GM12878 (cell line): ENCODE data around the gene SPDL1. TPM values are rescaled to one million over a fixed set of nuclear protein-coding genes. Genes with fewer than 3 reads are reported as not detected.

ENCODE experiments used
- ATAC-seq: fragments of 200-7000 bp; cut with Tn5 transposase; 3 replicates; pipeline ENCODE4 v1.9.1; 2020; ENCODE audit warnings: mild to moderate bottlenecking, moderate library complexity
- BruUV-seq: library from RNA; stranded (reverse); fragments of 400-500 nt; replicated peaks from 2 replicates; lab custom pipeline; 2021; lab: Mats Ljungman, UMichigan
- CTCF ChIA-PET: fragments of 300-600 bp; sonication (Branson Sonifier 250); formaldehyde crosslinking; extraction: SDS; loops from one replicate; lab custom pipeline; 2021; ENCODE audit warnings: inconsistent platforms; lab: Yijun Ruan, JAX
- POLR2A ChIA-PET: fragments of 350-600 bp; formaldehyde crosslinking; extraction: SDS; loops from one replicate; lab custom pipeline; 2021; ENCODE audit warnings: inconsistent platforms; lab: Charles Lee
- RAD21 ChIA-PET: fragments of 300-600 bp; sonication (Branson Sonifier 250); formaldehyde crosslinking; loops from one replicate; lab custom pipeline; 2023; ENCODE audit warnings: antibody characterized with exemption; ENCODE audit not compliant: unreplicated experiment; lab: Charles Lee
- SMC1A ChIA-PET: fragments of 300-600 bp; sonication (Branson Sonifier 250); formaldehyde crosslinking; loops from one replicate; lab custom pipeline; 2023; ENCODE audit not compliant: unreplicated experiment, uncharacterized antibody; lab: Charles Lee
- DNase-seq: peaks from one replicate; pipeline ENCODE4 v3.0.0-alpha.2; 2011; ENCODE audit warnings: low read depth, low spot score
- FAIRE-seq: peaks from 3 replicates; lab custom pipeline; 2011; peaks lifted over from hg19 to GRCh38; lab: Jason Lieb, UNC
- H2AFZ ChIP-seq: 2 replicates; pipeline ENCODE4 v1.6.0; 2011; ENCODE audit warnings: low read depth, low read length, control low read depth; ENCODE audit not compliant: control insufficient read depth
- H3K27ac ChIP-seq: 2 replicates; pipeline ENCODE4 v1.5.1; 2011; ENCODE audit warnings: control low read depth; ENCODE audit not compliant: control insufficient read depth, insufficient read depth
- H3K27me3 ChIP-seq, 2 experiments: replicated peaks in 1 of 2; 2 replicates each; pipeline versions ENCODE4 v1.6.0 to v1.6.1; 2011; ENCODE audit warnings: low read length in 1 of 2; ENCODE audit not compliant: control insufficient read depth in 2 of 2, insufficient read depth in 2 of 2
- H3K36me3 ChIP-seq, 2 experiments: 2 replicates each; pipeline ENCODE4 v1.5.1; 2011; ENCODE audit warnings: low read length in 1 of 2; ENCODE audit not compliant: control insufficient read depth in 2 of 2, insufficient read depth in 2 of 2
- H3K4me1 ChIP-seq: 2 replicates; pipeline ENCODE4 v1.6.1; 2011; ENCODE audit warnings: mild to moderate bottlenecking, low read length, moderate library complexity, mixed read lengths; ENCODE audit not compliant: control insufficient read depth, insufficient read depth
- H3K4me2 ChIP-seq: 2 replicates; pipeline ENCODE4 v1.6.0; 2011; ENCODE audit warnings: control low read depth; ENCODE audit not compliant: control insufficient read depth, insufficient read depth
- H3K4me3 ChIP-seq: fragments of 200-600 bp; sonication (generic); 2 replicates; pipeline ENCODE4 v1.5.1; 2016
- H3K79me2 ChIP-seq: 2 replicates; pipeline ENCODE4 v1.6.0; 2011; ENCODE audit warnings: low read length; ENCODE audit not compliant: control insufficient read depth, insufficient read depth
- H3K9ac ChIP-seq: 2 replicates; pipeline ENCODE4 v1.8.0; 2011; ENCODE audit warnings: low read length, control low read depth, mixed read lengths; ENCODE audit not compliant: control insufficient read depth, insufficient read depth
- H3K9me3 ChIP-seq: replicated peaks from 3 replicates; pipeline ENCODE4 v1.5.1; 2011; ENCODE audit warnings: mild to moderate bottlenecking, low read length; ENCODE audit not compliant: control insufficient read depth, insufficient read depth
- H4K20me1 ChIP-seq: 2 replicates; pipeline ENCODE4 v1.6.0; 2011; ENCODE audit not compliant: control insufficient read depth, insufficient read depth
- ASH2L ChIP-seq: fragments of 300-600, 200-600 bp; sonication (generic); IDR thresholded peaks from 2 replicates; pipeline ENCODE4 v1.6.1; 2017; ENCODE audit warnings: low read depth, mild to moderate bottlenecking, borderline replicate concordance
- BHLHE40 ChIP-seq, 2 experiments: fragments of 450-650 bp in 1 of 2; IDR thresholded peaks; 2 replicates each; pipeline ENCODE4 v1.6.1; 2011 to 2017; ENCODE audit warnings: low read depth in 2 of 2, borderline replicate concordance in 1 of 2, improper control_type of control experiment in 1 of 2, low read length in 1 of 2, mild to moderate bottlenecking in 1 of 2
- CEBPB ChIP-seq, 2 experiments: fragments of 150-350 bp in 1 of 2; IDR thresholded peaks; 2 replicates each; pipeline ENCODE4 v1.6.1; 2012 to 2014; ENCODE audit warnings: low read depth in 2 of 2, low read length in 2 of 2, borderline replicate concordance in 1 of 2, inconsistent platforms in 1 of 2
- CHD1 ChIP-seq: IDR thresholded peaks from 2 replicates; pipeline ENCODE4 v1.6.1; 2012; ENCODE audit warnings: low read depth, low read length, improper control_type of control experiment
- ELK1 ChIP-seq: IDR thresholded peaks from 2 replicates; pipeline ENCODE4 v1.6.1; 2012; ENCODE audit warnings: low read depth, low read length, improper control_type of control experiment
- IRF5 ChIP-seq: fragments of 450-650 bp; IDR thresholded peaks from 2 replicates; pipeline ENCODE4 v1.6.1; 2017; ENCODE audit warnings: borderline replicate concordance
- MEF2A ChIP-seq: IDR thresholded peaks from 2 replicates; pipeline ENCODE4 v1.6.1; 2011; ENCODE audit warnings: low read depth, mild to moderate bottlenecking, low read length, moderate library complexity; ENCODE audit not compliant: insufficient read depth
- NFYA ChIP-seq: IDR thresholded peaks from 2 replicates; pipeline ENCODE4 v1.6.1; 2011; ENCODE audit warnings: low read depth, mild to moderate bottlenecking, low read length, improper control_type of control experiment, borderline replicate concordance
- POLR2AphosphoS2 ChIP-seq: IDR thresholded peaks from 2 replicates; pipeline ENCODE4 v1.6.1; 2011; ENCODE audit warnings: low read depth, mild to moderate bottlenecking, low read length, improper control_type of control experiment, moderate library complexity
- RELA ChIP-seq: fragments of 450-650 bp; IDR thresholded peaks from 2 replicates; pipeline ENCODE4 v1.8.0; 2014; ENCODE audit warnings: borderline replicate concordance; ENCODE audit not compliant: partially characterized antibody
- RELB ChIP-seq: fragments of 450-650 bp; IDR thresholded peaks from 2 replicates; pipeline ENCODE4 v1.6.1; 2017; ENCODE audit warnings: low read depth, mild to moderate bottlenecking, moderate library complexity
- STAT1 ChIP-seq: fragments of 450-650 bp; conservative IDR thresholded peaks from 2 replicates; pipeline ENCODE4 v1.6.1; 2014; ENCODE audit warnings: antibody characterized with exemption, mild to moderate bottlenecking
- USF2 ChIP-seq: IDR thresholded peaks from 2 replicates; pipeline ENCODE4 v1.6.1; 2011; ENCODE audit warnings: low read depth, low read length, improper control_type of control experiment, borderline replicate concordance
- WRNIP1 ChIP-seq: IDR thresholded peaks from 2 replicates; pipeline ENCODE4 v1.6.1; 2011; ENCODE audit warnings: low read depth, low read length, improper control_type of control experiment, borderline replicate concordance
- WGBS: methylation state at CpG from one replicate; pipeline ENCODE4 v1.1.6; 2016; ENCODE audit warnings: low lambda C conversion rate; ENCODE audit not compliant: insufficient replicate concordance, insufficient coverage; ENCODE audit errors: missing lambda C conversion rate; 5-methylcytosine and 5-hydroxymethylcytosine counted together
- in situ Hi-C: fragments of 300-500 bp; cut with MboI; formaldehyde crosslinking; loops from 9 replicates; pipeline ENCODE4 v1.14.3; 2018; ENCODE audit warnings: mixed read lengths
- intact Hi-C: fragments of 100-400 bp; cut with micrococcal nuclease; formaldehyde crosslinking; loops from one replicate; pipeline ENCODE4 v1.14.2; 2022; ENCODE audit not compliant: unreplicated experiment
- polyA plus RNA-seq, 11 experiments: library from polyadenylated mRNA; depleted of rRNA in 4 of 11; unstranded in 6 of 11; stranded (reverse) in 5 of 11; fragments of >200 nt; fragmentation: Nextera tagmentation in 4 of 11; fragmentation: Illumina TruSeq in 1 of 11; extraction: Ambion mirVana in 4 of 11; extraction: Trizol in 1 of 11; gene quantifications; 1 replicate in 1 of 11; 2 replicates in 10 of 11; pipeline versions ENCODE4 v1.2.1 to v1.2.3, GENCODE V29; 2011 to 2016; ENCODE audit warnings: inconsistent platforms in 2 of 11, missing spikeins in 2 of 11, low read depth in 1 of 11
- total RNA-seq, 4 experiments: library from RNA; depleted of rRNA in 3 of 4; stranded (reverse); fragments of >200 nt in 3 of 4; fragmentation: Illumina TruSeq in 1 of 4; extraction: Trizol in 1 of 4; gene quantifications; 2 replicates each; pipeline versions ENCODE4 v1.2.1 to v1.2.3, GENCODE V29; 2013 to 2021
- TF ChIP-seq, protein P1 (sequence below): fragments of 450-650 bp; IDR thresholded peaks from 2 replicates; pipeline ENCODE4 v1.6.1; 2016; ENCODE audit warnings: mild to moderate bottlenecking

SPDL1 gene
- total and polyA plus RNA-seq, 10 of the 15 experiments (the other 5 are each of a cell fraction or from before 2014, with no cell fraction given): 34.2 to 69.9 (median 46.0) TPM

DNA sequence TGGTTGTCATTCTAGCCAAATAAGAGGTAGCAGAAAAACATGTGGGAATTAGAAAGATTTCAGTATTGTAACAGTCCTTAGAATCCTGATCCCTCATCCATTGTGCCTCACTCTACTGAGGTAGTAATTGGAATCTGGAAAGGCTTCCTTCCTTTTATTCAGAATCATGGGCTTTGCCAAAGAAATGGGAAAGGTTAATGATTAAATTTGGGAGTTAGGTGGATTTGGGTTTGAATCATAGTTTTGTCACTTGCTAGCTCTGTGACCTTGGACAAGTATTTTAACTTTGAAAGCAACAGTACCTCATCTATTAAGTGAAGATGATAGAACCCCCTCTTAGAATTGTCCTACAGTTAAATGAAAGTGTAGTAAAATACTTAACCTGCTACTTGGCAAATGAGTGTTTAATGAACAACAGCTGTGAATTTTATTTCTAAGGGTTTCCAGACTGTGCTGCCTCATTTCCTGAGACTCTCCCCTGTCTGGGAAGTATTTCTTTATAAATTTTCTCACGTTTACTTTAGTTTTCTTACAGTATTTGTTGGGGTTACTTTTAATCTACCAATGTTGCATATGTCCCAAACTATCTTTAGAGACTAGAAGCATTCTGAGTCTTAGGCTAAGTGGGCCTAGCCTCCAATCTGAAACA is 11.7 kb downstream of the SPDL1 start:
- ATAC-seq (no peak), DNase-seq (no peak), FAIRE-seq (no peak)
- H3K4me1 ChIP-seq: no peaks in the 10 kb centered on the region
- ChIA-PET SMC1A (interaction anchor here (1.0 to 2.6 kb wide), 7 partner anchors 12 to 82 kb away, joined by 3 to 17 read pairs (median 4); partner anchors contain the start of genes DOCK2 and SPDL1), RAD21 (interaction anchor here (1.1 to 1.2 kb wide), 2 partner anchors 11 to 76 kb away, joined by 3 read pairs; no protein-coding TSS in a partner anchor), CTCF (interaction anchor here (4.2 kb wide), 1 partner anchor 14 kb away, joined by 18 read pairs; no protein-coding TSS in a partner anchor), POLR2A (no interaction called here)
- H3K9ac ChIP-seq: no peak overlapping the region
- in situ Hi-C loops (no loop called here), intact Hi-C loops (no loop called here)
- H3K9me3 ChIP-seq: no peaks in the 10 kb centered on the region
- H3K27me3 ChIP-seq: no peaks in the 10 kb centered on the region
- H3K36me3 ChIP-seq: peaks cover 3 to 35% of the 10 kb centered on the region in 2 experiments
- H2AFZ ChIP-seq: no peak overlapping the region
- no peak overlapping the region for H3K27ac ChIP-seq
- H4K20me1 ChIP-seq: no peaks in the 10 kb centered on the region
- H3K79me2 ChIP-seq: no peaks in the 10 kb centered on the region
- no peak overlapping the region for H3K4me3 ChIP-seq
- no peak overlapping the region for H3K4me2 ChIP-seq
- WGBS: 89% methylated on average over 1 of the region's 1 CpG
- no TSS peak for BruUV-seq
- TF ChIP-seq MEF2A (no peak), CHD1 (no peak), WRNIP1 (no peak), NFYA (no peak), USF2 (no peak), ELK1 (no peak), BHLHE40 (IDR thresholded peaks at IDR 0.05; ENCODE audit: borderline replicate concordance in 1 of 2, low read depth in 2 of 2, low read length in 1 of 2) (no peak), RELB (no peak), ASH2L (no peak), CEBPB (IDR thresholded peaks at IDR 0.05; ENCODE audit: borderline replicate concordance in 1 of 2, low read depth in 2 of 2, low read length in 2 of 2) (no peak), STAT1 (no peak), IRF5 (no peak), POLR2AphosphoS2 (no peak), RELA (no peak)
- TF ChIP-seq, protein P1, sequence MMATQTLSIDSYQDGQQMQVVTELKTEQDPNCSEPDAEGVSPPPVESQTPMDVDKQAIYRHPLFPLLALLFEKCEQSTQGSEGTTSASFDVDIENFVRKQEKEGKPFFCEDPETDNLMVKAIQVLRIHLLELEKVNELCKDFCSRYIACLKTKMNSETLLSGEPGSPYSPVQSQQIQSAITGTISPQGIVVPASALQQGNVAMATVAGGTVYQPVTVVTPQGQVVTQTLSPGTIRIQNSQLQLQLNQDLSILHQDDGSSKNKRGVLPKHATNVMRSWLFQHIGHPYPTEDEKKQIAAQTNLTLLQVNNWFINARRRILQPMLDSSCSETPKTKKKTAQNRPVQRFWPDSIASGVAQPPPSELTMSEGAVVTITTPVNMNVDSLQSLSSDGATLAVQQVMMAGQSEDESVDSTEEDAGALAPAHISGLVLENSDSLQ: no peak
